NCI-H2196 treated with DMSO at 0.1 percent for 48 hours (cell line): ENCODE data around the gene CNTNAP1.
"Not testable (repeated sequence)": the region's sequence is repeated elsewhere in the genome, so short reads cannot be mapped to it uniquely, and the experiment has no call there.

ENCODE experiments used
- DNase-seq: peaks from one replicate; lab custom pipeline; 2025; ENCODE audit not compliant: unreplicated experiment; lab: John Stamatoyannopoulos, UW

The CNTNAP1 gene

GRCh38 chr17:42723636-42724035, 41.3 kb downstream of the CNTNAP1 start:
- DNase-seq, result no peak

GRCh38 chr17:42725143-42725542, 42.8 kb downstream of the CNTNAP1 start:
- DNase-seq, result no peak

- DNase-seq, result no peak
Measured at GRCh38 chr17:42740699-42741098, 58.4 kb downstream of the CNTNAP1 start.

- DNase-seq, result not testable (repeated sequence)
Measured at GRCh38 chr17:42742916-42743315, 60.6 kb downstream of the CNTNAP1 start.

GRCh38 chr17:42743595-42744282, 61.4 kb downstream of the CNTNAP1 start:
- no peak for DNase-seq

GRCh38 chr17:42744283-42744805, 62.0 kb downstream of the CNTNAP1 start:
- peak; percentile 32 for DNase-seq

- DNase-seq, result peak; percentile 62
Measured at GRCh38 chr17:42744806-42745617, 62.7 kb downstream of the CNTNAP1 start, which contains the start of gene EZH1. EZH1 (minus strand) TSS chr17:42745040; CDS start chr17:42728941, 16,099 bp downstream.

- no peak for DNase-seq
Measured at GRCh38 chr17:42748202-42748907, 66.0 kb downstream of the CNTNAP1 start.

- no peak for DNase-seq
Measured at GRCh38 chr17:42748908-42749798, 66.8 kb downstream of the CNTNAP1 start.
